ENCODE measurements around the gene UBE2Q2.

GRCh38 chr15:75831806-75832102 lies 11.5 kb upstream of the UBE2Q2 start:
- no peak for TF ChIP-seq LEF1 (IDR thresholded peaks at IDR 0.05; ENCODE audit: borderline replicate concordance)
- TF ChIP-seq FOXM1 (IDR thresholded peaks at IDR 0.05; ENCODE audit: borderline replicate concordance), result no peak
- no peak for TF ChIP-seq FOXA1 (IDR thresholded peaks at IDR 0.05)
